Activated T-cell treated with anti-CD3 and anti-CD28 coated beads, Interleukin-2, amount 50 U/mL, for 72 hours (primary cell): Measurements from ENCODE around the gene RETREG3. TPM values are rescaled to one million over a fixed set of nuclear protein-coding genes. Genes with fewer than 3 reads are reported as not detected.
"Not testable (repeated sequence)": the region's sequence is repeated elsewhere in the genome, so short reads cannot be mapped to it uniquely, and the experiment has no call there.

ENCODE experiments used
- ATAC-seq, 2 donors: fragments of 150-1000 bp; cut with Tn5 transposase; replicated peaks in 1 of 2; 2 replicates each; pipeline ENCODE4 v1.10.0; 2021; ENCODE audit warnings: moderate library complexity in 2 of 2, mild to moderate bottlenecking in 1 of 2
- DNase-seq, 2 donors: peaks; one replicate each; pipeline ENCODE4 v3.0.0; 2021 to 2022; ENCODE audit warnings: mixed read lengths in 1 of 2
- H3K27ac Mint-ChIP-seq: one replicate; pipeline ENCODE4 v1.8.0; 2022; ENCODE audit warnings: mild to moderate bottlenecking, moderate library complexity, mixed read lengths
- H3K27me3 Mint-ChIP-seq: one replicate; pipeline ENCODE4 v1.8.0; 2022; ENCODE audit warnings: low read depth, mixed read lengths
- H3K36me3 Mint-ChIP-seq, 2 donors: one replicate each; pipeline ENCODE4 v1.8.0; 2022; ENCODE audit warnings: mixed read lengths in 2 of 2, mild to moderate bottlenecking in 1 of 2; ENCODE audit not compliant: insufficient read depth in 2 of 2
- H3K4me1 Mint-ChIP-seq: one replicate; pipeline ENCODE4 v1.8.0; 2022; ENCODE audit warnings: low read depth, mixed read lengths
- H3K4me3 Mint-ChIP-seq, 2 donors: one replicate each; pipeline ENCODE4 v1.8.0; 2022; ENCODE audit warnings: mild to moderate bottlenecking in 2 of 2, mixed read lengths in 2 of 2, moderate library complexity in 2 of 2
- H3K9me3 Mint-ChIP-seq, 2 donors: one replicate each; pipeline ENCODE4 v1.8.0; 2022; ENCODE audit warnings: mixed read lengths in 2 of 2
- total RNA-seq, 2 donors: library from RNA; stranded (reverse); gene quantifications; one replicate each; pipeline ENCODE4 v1.2.3, GENCODE V29; 2022

RETREG3 gene
- total RNA-seq, 2 donors from 2014 or later: 41.5 to 42.6 TPM

- DNase-seq (peak; percentile 82 to 91), ATAC-seq (peak; percentile 84 to 90)
- Mint-ChIP-seq H3K4me3 (peak overlapping the region; percentile 35 to 56), H3K4me1 (peaks cover 22% of the 10 kb centered on the region), H3K27ac (no peak overlapping the region), H3K9me3 (no peaks in the 10 kb centered on the region), H3K27me3 (no peaks in the 10 kb centered on the region), H3K36me3 (no peaks in the 10 kb centered on the region)
Measured at GRCh38 chr17:42548070-42548837, 60.9 kb downstream of the RETREG3 start.

GRCh38 chr17:42547698-42548069 lies 61.5 kb downstream of the RETREG3 start:
- Mint-ChIP-seq H3K36me3 (no peaks in the 10 kb centered on the region), H3K27me3 (no peaks in the 10 kb centered on the region), H3K4me1 (peaks cover 18% of the 10 kb centered on the region), H3K27ac (no peak overlapping the region), H3K4me3 (peak overlapping the region in 1 of 2 donors; percentile 56), H3K9me3 (no peaks in the 10 kb centered on the region)
- no peak for ATAC-seq
- DNase-seq: no peak

- Mint-ChIP-seq H3K9me3 (no peaks in the 10 kb centered on the region), H3K36me3 (no peaks in the 10 kb centered on the region), H3K4me1 (peaks cover 14% of the 10 kb centered on the region), H3K27me3 (no peaks in the 10 kb centered on the region), H3K27ac (no peak overlapping the region), H3K4me3 (peak overlapping the region in 1 of 2 donors; percentile 12)
- DNase-seq (no peak), ATAC-seq (no peak)
Measured at GRCh38 chr17:42547001-42547461, 62.1 kb downstream of the RETREG3 start.

- ATAC-seq, H3K4me3 Mint-ChIP-seq, H3K9me3 Mint-ChIP-seq, H3K36me3 Mint-ChIP-seq, H3K27me3 Mint-ChIP-seq, DNase-seq, H3K27ac Mint-ChIP-seq: not testable (repeated sequence)
- H3K4me1 Mint-ChIP-seq: peaks cover 19% of the 10 kb centered on the region
Measured at GRCh38 chr17:42545755-42546505, 63.2 kb downstream of the RETREG3 start.

GRCh38 chr17:42544874-42545283 lies 64.3 kb downstream of the RETREG3 start:
- Mint-ChIP-seq H3K27ac (no peak overlapping the region), H3K4me1 (peaks cover 26% of the 10 kb centered on the region), H3K9me3 (no peaks in the 10 kb centered on the region), H3K4me3 (no peak overlapping the region), H3K36me3 (no peaks in the 10 kb centered on the region), H3K27me3 (no peaks in the 10 kb centered on the region)
- DNase-seq (no peak), ATAC-seq (no peak)

GRCh38 chr17:42543190-42544079 lies 65.7 kb downstream of the RETREG3 start:
- Mint-ChIP-seq H3K4me1 (peaks cover 24% of the 10 kb centered on the region), H3K27me3 (no peaks in the 10 kb centered on the region), H3K4me3 (no peak overlapping the region), H3K36me3 (peaks cover 0 to 7% of the 10 kb centered on the region in 2 donors), H3K9me3 (no peaks in the 10 kb centered on the region), H3K27ac (no peak overlapping the region)
- no peak for ATAC-seq
- no peak for DNase-seq

- no peak overlapping the region for H3K27ac Mint-ChIP-seq
- DNase-seq: no peak
- no peaks in the 10 kb centered on the region for H3K27me3 Mint-ChIP-seq
- H3K9me3 Mint-ChIP-seq: no peaks in the 10 kb centered on the region
- H3K4me1 Mint-ChIP-seq: peaks cover 39% of the 10 kb centered on the region
- H3K4me3 Mint-ChIP-seq: peak overlapping the region in 1 of 2 donors; percentile 35
- peak; percentile 24 to 25 for ATAC-seq
- peaks cover 0 to 7% of the 10 kb centered on the region in 2 donors for H3K36me3 Mint-ChIP-seq
Measured at GRCh38 chr17:42541041-42541833, 67.9 kb downstream of the RETREG3 start.

GRCh38 chr17:42540558-42540957 lies 68.6 kb downstream of the RETREG3 start:
- not testable (repeated sequence) for ATAC-seq, DNase-seq, H3K27me3 Mint-ChIP-seq, H3K36me3 Mint-ChIP-seq, H3K9me3 Mint-ChIP-seq, H3K27ac Mint-ChIP-seq
- Mint-ChIP-seq H3K4me1 (peaks cover 43% of the 10 kb centered on the region), H3K4me3 (peak overlapping the region in 1 of 2 donors; percentile 35)

GRCh38 chr17:42538482-42538881 lies 70.7 kb downstream of the RETREG3 start:
- no peaks in the 10 kb centered on the region for H3K9me3 Mint-ChIP-seq
- H3K27ac Mint-ChIP-seq: no peak overlapping the region
- peaks cover 0 to 7% of the 10 kb centered on the region in 2 donors for H3K36me3 Mint-ChIP-seq
- peaks cover 47% of the 10 kb centered on the region for H3K4me1 Mint-ChIP-seq
- DNase-seq (no peak), ATAC-seq (no peak)
- peak overlapping the region in 1 of 2 donors; percentile 44 for H3K4me3 Mint-ChIP-seq
- no peaks in the 10 kb centered on the region for H3K27me3 Mint-ChIP-seq

GRCh38 chr17:42537826-42538451 lies 71.2 kb downstream of the RETREG3 start:
- no peak for DNase-seq

GRCh38 chr17:42537156-42537805 lies 71.9 kb downstream of the RETREG3 start:
- Mint-ChIP-seq H3K36me3 (peaks cover 0 to 7% of the 10 kb centered on the region in 2 donors), H3K27ac (no peak overlapping the region), H3K9me3 (no peaks in the 10 kb centered on the region), H3K4me1 (peaks cover 47% of the 10 kb centered on the region), H3K27me3 (no peaks in the 10 kb centered on the region), H3K4me3 (peak overlapping the region; percentile 89 to 92)
- no peak for ATAC-seq
- DNase-seq: no peak

More at GRCh38 chr17:42537826-42538451, 71.2 kb downstream of the RETREG3 start:
- ATAC-seq: no peak
- H3K27me3 Mint-ChIP-seq: no peaks in the 10 kb centered on the region
- no peak overlapping the region for H3K27ac Mint-ChIP-seq
- peak overlapping the region; percentile 44 to 65 for H3K4me3 Mint-ChIP-seq
- peaks cover 47% of the 10 kb centered on the region for H3K4me1 Mint-ChIP-seq
- H3K9me3 Mint-ChIP-seq: no peaks in the 10 kb centered on the region
- peaks cover 0 to 7% of the 10 kb centered on the region in 2 donors for H3K36me3 Mint-ChIP-seq
